ENCODE measurements around the gene IRAK2.

The IRAK2 gene

DNA sequence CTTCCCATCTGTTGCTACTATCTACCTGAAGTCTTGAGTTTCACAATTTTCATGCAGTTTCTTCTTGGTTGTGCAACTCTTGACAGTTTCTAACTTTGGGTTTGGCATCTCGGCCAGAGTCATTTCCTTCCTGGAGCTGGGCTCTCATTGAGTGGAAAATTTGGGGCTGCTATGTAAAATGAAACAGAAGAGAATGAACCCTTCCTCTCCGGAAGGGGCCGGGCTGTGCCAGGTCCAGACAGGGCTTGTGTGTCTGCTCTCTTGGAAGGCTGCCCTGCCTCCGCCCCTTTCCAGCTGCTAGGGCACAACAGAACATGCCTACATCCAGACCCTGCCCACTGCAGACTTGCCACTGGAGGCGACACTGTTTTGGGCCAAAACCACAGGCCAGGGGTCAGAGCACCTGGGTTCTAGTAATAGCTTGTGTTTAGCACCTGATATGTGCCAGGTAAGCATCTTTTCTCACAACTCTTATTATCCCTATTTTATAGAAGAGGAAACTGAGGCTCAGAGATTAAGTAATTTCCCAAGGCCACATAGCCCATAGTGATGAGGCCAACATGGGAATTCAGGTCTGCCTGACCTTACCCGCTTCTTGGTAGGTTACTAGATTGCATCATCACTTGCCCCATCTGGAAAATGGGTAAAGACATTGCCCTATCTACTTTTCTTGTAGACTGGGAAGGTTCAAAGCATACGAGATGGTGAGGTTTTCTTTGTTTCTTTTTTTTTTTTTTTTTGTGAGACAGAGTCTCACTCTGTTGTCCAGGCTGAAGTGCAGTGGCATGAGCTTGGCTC, 25.0 kb downstream of the IRAK2 start:
- DNase-seq, result peak; percentile 56

DNA sequence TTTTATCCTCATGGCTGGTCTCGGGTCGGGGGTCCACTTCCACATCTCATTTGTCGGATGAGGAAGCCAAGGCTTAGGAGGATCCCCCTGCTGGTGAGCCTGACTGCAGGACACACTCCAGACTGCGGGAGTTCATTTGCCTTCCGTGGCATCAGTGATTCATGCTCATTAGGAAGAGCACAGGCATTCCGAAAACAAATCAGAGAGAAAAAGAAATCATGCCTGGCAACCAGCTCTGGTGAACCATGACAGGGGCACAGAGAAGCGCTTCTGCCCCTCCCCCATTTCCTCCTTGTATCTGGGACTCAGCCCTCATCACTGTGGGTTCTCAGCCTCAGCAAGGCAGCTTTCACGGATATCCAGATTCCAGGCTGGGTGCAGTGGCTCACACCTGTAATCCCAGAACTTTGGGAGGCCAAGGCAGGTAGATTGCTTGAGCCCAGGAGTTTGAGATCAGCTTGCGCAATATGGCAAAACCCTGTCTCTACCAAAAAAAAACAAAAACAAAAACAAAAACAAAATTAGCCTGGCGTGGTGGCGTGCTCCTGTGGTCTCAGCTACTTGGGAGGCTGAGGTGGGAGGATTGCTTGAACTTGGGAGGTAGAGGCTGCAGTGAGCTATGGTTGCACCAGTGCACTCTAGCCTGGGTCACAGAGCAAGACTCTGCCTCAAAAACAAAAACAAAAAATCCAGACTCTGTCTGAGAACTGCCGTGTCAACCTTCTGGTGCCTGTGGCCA, 28.4 kb downstream of the IRAK2 start:
- DNase-seq, result peak; percentile 87

DNA sequence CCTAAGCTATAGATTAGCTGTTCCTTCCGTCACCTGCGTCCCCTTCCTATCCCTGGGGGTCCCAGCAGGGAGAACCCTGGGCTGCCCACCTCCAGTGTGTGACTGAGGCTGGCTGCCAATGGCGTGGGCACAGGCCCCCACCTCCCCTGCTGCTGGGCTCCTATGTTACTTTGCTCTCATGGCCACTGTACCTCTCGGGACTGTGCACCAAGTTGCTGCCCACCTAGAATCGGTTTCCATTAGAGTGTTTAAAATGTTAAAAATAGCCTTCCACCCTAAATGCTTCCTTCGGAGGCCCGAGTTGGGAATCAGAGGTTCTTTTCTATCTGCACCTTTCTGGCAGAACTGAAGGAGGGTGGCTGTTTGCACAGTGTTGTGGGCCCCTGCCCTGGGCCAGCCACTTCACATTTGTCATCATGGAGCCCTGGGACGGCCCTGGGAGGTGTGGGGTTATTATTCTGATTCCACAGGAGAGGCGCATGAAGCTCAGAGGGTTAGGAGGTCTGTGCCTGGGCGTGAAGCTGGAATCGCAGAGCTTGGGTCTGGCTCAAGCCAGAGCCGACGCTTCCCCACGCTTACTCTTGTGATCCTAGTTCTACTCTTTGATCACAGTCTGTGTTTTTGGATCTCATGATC, 29.1 kb downstream of the IRAK2 start:
- no peak for DNase-seq

DNA sequence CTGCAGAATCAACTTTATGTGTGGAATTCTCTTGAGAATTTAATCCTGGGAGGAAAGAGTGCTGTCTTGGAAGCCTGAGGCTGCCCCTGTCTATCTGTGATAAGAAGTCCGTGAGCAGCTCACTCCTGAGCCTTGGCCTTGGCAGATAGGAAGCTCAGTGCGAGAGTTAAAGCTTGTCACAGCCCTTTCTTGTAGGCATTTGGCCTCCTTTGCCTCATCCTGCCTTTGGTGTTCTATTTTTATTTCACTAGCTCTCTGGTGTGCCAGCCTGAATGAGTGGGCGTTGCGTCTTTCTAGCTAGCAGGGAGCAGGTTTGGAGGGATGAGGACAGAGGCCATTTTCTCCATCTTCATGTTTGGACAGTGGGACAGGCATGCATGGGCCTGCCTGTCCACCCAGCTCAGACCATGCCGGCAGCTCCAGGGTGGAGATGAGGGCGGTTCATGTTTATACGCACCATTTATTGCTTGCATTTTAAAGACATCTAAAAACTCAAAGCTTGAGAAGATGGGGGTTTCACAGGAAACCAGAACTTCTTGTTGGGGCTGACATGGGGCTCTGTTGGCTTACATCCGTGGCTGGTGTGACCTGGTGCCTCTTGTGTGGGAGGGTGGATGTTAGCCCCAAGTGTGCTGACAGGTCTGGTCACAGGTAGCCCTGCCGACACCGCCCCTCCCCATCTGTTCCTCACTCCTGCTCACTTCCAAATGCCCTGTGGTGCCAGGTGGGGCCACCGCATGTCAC, 29.8 kb downstream of the IRAK2 start:
- DNase-seq, result peak; percentile 64

DNA sequence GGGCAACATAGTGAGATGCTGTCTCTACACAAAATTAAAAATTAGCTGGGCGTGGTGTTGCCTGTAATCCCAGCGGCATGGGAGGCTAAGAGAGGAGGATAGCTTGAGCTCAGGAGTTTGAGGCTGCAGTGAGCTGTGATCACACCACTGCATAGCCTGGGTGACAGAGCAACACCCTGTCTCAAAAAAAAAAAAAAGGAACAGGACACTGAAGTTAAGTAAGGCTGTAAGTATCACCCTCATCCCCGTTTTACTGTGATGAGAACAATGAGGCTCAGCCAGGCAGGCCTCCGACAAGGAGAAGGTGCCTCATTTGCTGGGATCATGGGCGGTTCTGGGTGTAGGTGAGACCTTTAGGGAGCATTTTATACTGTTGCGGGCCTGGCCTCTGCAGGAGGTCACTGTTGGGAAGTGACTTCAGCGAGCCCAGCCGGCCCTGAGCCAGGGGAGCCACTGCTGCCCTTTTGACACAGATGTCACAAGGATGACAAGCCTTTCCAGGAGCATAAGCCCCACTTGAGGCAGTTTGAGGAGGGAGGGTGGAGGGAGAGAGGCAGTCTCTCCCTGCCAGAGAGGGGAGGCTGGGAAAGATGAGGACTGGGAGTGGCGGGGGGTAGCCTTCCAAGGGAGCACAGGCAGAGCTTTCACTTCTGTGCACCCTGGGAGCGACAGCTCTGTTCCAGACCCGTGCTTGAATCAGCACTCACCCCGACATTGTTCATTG, 30.8 kb downstream of the IRAK2 start:
- no peak for DNase-seq

DNA sequence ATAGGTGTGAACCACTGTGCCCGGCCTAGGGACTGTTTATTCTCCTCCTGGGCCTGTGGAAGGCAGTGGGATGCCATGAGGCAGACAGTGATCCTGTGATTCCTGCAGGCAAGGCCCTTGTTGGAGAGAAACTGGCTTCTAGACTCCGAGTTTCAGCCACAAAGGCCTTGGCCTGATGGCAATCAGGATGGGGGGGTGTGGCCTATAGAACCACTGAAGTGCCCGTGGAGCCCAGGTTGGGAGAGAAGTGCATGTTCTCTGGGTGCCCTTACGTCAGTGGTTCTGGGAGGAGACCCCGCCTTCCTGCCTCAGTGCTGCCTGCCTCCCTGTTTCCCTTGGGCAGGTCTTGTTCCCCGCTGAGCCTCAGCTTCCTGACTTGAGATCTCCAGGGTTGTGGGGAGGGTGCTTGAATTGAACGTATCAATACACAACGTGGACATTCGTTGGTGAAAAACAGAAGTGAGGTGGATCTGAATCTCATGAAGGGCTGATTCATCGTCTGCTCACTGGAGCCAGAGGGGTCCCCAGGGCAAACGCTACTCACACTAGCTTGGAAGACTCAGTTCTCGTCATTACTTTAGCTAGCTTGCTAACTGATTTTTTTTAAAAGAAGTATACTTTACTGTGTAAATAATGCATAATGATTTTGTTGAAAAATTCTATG, 31.8 kb downstream of the IRAK2 start:
- DNase-seq, result no peak

DNA sequence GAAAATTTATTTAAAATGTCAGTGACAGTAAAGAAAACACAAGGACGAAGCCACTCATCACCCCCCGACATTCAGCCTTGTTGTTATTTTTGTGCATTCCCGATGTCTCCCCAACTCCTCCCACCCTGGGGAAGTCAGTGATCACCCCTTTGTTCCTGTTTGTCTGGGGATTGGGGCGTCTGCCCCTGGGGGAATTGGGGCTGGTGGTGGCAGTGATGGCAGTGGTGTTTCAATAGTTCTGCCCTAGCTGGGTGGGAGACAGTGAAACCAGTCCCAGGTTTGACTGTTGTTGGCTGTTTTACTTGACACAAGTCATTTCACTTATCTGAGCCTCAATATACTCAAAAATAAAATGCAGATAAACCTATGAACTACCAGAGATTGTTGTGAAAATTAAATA, 33.5 kb downstream of the IRAK2 start:
- DNase-seq, result no peak

DNA sequence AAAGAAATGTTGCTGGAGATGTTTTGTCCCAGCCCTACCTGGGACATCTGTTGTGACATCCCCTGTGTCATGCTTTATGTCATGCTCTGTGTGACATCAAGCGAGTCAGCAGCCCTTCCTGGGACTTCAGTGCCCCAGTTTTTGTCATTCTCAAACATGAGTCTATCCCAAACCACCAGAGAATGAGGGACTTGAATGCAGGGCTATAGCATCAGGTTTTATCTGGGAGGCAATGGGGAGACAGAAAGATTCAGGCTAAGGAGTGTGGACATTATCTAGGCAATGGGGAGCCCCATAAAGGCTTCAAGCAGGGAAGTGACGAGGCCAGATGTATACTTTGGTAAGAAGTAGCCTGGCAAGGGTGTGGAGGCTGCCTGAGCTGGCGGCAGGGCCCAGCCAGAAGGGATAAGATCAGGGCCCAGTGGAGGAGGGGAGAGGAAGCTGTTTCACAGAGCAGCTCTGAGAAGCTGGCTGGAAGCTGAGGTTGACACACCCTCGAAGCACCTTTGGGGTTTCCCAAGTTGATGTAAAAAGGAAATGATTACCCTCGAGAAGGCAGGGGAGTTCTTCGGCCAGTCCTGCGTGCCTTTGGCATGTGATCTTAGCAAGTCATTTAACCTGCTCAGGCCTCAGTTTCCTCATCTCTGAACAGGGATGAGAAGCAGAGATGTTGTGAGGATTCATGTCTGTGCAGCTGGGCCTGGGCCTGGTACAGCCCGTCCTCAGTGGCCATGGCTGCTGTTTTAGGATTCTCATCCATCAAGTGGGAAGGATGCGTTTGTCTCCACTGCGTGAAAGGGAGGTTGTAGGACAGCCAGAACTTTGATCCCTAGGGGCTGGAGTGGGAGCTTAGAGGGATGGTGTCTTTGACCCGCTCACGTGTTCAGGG, 34.3 kb downstream of the IRAK2 start:
- DNase-seq, result peak; percentile 77

DNA sequence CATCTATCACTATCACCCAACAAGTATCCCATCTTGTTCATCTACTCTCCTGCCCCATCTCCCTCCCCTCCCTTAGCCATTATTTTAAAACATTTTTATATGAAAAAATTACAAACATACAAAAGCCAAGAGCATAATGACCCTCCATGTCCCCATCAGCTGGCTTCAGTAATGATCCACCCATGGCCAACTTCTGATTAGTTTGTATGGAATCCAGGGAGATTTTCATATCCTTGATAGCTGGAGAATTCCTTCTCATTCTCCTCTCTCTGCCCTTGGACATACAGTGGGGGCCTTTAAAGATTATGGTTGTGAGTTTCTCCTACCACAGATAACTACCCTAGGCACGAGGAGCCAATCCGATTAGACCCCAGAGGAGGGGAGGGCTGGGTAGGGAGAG, 40.2 kb downstream of the IRAK2 start:
- no peak for DNase-seq

DNA sequence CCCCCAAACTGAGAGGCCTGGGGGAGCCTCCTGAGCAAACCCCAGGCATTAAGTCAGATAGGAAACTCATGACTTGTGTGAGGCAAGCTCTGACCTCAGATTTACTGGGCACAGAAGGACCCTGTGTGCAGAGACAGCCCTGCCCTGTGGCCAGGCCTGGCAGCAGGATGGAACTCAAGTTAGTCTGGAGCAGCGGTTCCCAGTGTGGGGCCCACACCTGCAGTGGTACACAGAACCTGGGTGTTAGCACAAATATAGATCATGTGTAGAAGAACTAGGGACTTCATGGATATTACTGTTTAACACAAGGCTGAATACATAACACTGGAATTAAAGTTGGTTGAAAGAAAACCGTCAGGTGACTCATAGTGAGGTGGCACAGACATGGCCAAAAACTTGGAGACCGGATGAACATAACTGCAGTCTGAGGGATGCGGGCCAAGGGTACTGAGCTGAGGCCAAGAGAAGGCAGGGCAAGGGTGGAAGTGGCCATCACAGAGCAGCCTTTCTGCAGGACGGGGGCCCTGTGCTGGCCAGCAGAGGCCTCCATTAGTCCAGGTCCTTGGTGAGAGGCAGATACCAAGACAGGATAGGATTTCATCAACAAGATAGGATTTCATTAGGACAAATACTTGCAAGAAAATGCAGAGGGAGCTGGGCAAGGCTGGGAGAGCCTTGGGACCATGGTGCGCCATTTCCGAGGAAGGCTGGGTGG, 40.9 kb downstream of the IRAK2 start:
- DNase-seq, result no peak

DNA sequence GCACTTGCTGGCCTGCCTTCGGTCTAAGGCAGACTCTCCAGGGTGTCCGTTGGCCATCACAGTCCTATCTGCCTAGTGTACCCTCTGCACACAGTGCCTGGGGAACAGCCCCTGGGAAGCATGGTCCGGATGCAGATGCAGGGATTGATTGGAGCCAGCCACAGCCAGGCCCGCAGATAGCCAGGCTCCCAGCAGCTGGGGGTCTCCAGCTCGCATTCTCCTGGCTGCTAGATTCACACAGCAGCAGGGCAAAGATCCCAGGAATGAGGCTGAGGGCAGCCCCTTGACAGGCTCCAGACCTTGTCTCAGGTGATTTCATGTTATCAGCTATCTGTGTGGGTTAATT, 41.4 kb downstream of the IRAK2 start:
- DNase-seq, result no peak

DNA sequence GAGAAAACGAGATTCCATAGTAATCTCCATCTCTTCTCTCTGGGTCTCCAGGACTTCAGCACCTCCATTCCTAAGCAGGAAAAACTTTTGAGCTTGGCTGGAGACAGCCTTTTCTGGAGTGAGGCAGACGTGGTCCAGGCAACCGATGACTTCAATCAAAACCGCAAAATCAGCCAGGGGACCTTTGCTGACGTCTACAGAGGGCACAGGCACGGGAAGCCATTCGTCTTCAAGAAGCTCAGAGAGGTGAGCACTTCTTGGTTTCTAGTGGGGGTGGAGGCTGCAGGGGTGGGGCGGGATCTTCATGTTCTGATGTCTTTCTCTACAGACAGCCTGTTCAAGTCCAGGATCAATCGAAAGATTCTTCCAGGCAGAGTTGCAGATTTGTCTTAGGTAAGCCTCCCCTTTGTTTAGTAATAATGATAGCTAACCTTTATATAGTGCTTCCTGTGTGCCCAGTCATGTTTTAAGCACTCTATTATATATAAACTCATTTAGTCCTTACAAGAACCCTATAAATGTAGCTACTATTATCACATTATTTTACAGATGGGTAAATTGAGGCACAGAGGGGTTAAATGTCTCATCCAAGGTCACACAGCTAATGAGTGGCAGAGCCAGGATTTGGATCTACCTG, 48.6 kb downstream of the IRAK2 start:
- no peak for DNase-seq

DNA sequence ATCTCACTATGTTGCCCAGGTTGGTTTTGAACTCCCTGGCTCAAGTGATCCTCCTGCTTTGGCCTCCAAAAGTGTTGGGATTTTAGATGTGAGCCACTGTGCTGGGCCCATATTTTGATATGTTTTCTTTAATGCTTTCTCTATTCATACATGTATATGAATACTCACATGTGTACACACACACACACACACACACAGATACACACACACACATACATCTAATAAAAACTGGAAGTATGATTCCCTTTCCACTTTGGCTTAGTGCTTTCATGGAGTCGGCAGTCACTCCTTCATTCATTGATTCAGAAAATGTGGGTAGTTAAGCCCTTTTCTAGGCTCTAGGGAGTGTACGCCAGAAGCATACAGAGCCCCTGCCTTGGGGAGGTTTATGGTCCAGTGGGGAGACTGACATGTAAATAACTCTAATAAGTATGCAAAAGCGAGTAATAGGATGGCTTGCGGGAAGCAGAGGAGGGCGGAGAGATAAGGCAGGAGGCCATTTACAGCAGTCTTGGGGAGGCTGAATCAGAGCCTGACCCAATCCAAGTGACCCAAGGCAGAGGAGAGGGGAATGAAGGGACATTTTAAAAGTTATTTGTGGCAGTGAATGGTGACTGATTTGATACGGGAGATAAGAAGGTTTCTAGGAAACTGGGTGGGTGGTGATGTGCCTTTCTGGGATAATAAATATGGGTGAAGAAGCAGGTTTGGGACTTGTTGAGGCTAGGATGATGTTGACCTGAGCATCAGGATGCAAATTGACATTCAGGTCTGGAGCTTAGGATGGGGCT, 51.1 kb downstream of the IRAK2 start:
- no peak for DNase-seq

DNA sequence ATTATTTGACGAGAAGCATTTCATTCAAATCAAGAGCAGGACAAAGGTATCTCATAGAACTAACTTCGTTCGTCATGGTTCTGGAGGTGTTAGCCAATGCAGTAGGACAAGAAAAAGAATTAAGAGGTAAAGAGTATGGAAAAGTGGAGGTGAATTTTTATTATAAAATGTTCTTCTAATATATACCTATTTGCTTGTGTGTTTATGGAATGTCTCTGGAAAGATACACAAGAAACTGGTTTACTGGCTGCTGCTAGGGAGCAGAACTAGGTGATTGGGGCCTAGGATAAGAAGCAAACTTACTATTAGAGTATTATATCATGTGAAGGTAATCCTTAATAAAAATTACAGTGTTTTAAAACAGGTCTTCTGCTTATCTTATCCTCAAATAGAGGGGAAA, 52.6 kb downstream of the IRAK2 start:
- no peak for DNase-seq

DNA sequence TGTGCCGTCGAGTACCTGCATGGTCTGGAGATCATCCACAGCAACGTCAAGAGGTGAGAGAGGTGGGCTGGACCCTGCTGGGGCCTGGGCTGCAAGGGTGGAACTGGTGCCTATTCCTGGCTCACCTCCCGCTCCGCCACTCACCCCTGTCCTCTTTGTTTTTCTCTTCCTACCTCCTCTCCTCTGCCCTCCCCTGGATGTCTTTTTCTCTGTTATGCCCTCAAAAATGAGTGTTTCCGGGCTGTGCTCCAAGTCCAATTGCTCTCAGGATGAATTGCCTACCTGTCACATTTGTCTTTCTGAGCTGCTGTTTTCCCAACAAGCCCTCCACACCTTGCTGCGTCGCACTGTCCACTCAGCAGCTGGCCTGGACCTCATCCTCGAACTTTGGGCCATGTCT, 55.0 kb downstream of the IRAK2 start:
- no peak for DNase-seq

DNA sequence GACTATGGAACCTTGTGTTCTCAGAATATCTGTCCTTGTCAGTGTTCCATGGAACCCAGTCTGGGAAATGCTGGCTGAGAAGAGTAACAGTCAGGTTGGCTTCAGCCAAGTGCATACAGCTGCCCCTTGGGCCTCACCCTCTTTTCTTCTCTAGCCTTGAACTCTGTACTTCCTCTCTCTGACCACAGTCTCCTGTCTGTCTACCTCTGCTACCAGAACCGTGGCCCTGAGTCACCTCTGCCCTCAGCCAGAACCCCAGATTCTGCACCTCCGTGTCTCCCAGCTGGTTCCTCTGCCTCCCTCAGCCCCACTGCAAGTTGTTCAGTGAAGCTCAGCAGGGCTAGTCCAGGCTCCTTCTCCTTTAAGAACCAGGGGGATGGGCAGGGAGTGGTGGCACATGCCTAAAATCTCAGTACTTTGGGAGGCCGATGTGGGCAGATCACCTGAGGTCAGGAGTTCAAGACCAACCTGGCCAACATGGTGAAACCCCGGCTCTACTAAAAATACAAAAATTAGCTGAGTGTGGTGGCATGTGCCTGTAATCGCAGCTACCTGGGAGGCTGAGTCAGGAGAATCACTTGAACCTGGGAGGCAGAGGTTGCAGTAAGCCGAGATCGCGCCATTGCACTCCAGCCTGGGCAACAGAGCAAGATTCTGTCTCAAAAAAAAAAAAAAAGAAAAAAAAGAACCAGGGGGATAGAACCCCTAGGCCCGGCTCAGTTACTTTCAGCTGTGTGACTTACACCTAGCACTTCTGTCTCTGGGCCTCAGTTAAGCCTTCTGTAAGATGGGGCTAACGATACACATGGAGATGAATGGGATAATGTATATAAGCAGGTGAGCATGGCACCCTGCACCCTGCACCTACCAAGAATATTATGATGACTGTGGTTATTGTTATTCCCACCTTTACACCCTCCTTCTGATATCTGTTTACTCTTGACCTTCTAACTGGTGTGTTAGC, 59.2 kb downstream of the IRAK2 start:
- DNase-seq, result peak; percentile 70

DNA sequence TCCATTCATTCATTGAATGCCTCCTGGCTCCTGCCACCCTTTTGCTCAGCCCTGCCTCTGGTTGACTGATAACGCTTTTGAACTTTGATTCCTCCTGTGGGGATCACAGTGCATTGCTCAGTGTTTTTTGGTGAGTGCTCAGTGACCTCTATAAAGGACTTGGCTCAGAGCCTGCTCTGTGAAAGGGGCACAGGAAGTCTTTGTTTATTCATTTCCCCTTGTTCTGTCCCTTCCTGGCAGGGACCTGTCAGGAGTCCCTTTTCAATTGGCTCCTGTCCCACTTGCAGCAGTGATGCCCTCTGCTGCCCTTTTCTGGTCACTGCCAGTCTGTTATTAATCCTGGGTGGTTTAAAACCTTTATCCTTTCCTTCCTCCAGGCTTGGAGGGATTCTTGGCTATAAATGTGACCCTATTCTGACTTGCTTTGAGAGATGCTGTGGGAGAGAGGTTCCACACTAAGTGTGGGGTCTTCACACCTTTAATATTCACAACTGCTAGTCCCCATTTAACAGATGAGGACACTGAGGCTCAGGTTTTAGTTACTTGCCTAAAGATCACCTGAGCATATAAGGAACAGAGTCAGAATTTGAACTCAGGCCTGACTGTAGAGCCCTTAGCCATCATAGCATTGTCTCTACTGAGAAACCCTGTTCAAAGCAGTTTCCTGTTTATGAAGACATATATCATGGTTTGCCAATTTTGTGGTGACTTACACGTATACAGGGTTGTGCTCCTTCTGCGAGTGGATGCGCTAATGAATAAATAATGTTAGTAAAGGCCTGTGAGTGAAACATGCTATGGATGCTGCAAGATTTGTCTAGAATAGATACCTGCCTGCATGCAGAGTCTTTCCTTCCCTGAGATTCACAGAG, 60.3 kb downstream of the IRAK2 start:
- DNase-seq, result peak; percentile 73

Measured in CD4-positive, alpha-beta T cell treated with Interleukin-6 for 4 hours (primary cell).